Superior temporal gyrus (tissue), 1 donor: ENCODE measurements around the gene UPK2.
"Not testable (repeated sequence)": the region's sequence is repeated elsewhere in the genome, so short reads cannot be mapped to it uniquely, and the experiment has no call there.

Experiments
- DNase-seq: peaks from one replicate; pipeline ENCODE4 v3.0.0-alpha.2; 2016; ENCODE audit errors: extremely low spot score

Gene UPK2

DNA sequence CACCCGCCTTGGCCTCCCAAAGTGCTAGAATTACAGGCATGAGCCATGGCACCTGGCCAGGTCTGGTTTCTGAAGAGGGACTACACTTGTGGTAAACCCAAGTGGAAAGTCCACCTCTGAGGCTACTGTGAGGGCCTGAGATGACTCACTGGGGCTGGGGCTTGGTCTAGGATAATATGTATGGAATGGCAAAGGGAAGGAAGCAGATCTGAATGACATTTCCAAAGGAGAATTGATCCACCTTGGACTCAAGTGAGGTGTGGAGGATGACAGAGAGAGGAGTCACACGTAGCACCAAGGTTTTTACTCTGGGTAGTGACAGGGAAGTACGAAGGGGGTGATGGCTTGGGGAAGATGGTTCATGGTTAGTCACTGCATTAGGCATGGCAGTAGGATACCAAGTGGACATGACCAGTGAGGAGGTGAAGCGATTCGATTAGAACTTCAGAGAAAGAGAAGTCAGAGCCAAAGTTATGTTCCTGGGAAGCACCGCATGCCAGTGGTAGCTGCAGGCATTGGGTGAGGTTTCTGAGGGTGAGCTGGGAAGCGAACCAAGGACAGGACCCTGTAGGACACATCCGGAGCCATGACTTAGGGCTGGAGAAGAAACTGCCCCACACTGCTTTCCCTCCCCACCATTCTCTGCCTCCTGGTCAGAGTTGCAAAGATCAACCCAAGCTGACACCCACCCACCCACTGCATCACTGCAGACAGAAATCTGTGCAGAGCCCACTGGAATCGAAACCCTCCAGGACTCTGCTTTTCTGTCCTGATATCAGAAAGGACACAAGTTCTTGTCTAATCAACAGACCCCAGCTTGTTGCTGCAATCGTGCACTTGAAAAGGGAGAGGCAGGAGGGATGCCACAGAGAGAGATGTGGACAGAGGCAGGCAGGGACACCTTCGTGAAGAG is 17.4 kb upstream of the UPK2 start:
- DNase-seq, result no peak

DNA sequence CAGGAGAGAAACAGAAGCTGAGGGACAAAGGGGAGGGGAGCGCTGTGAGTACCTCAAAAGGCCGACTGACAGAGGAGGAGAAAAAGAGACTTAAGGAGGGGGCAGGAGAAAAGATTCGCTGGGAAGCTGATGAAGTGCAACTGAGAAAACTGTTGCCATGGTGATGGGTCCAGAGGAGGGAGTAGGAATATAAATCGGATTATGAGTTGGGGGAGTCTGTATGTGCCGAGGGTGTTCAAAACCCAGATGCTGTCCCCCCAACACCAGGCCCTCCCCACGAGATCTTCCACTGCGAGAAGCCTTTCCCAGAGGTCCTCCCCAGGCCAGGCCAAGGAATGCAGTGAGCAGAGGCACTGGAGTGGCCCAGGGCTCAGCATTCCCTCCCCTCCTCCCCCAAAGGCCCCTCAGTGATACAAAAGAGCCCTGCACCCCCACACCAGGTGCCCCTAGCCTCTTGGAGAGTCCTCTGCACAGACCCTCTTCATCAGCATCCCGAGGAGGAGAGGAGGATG is 16.6 kb upstream of the UPK2 start:
- DNase-seq, result no peak

DNA sequence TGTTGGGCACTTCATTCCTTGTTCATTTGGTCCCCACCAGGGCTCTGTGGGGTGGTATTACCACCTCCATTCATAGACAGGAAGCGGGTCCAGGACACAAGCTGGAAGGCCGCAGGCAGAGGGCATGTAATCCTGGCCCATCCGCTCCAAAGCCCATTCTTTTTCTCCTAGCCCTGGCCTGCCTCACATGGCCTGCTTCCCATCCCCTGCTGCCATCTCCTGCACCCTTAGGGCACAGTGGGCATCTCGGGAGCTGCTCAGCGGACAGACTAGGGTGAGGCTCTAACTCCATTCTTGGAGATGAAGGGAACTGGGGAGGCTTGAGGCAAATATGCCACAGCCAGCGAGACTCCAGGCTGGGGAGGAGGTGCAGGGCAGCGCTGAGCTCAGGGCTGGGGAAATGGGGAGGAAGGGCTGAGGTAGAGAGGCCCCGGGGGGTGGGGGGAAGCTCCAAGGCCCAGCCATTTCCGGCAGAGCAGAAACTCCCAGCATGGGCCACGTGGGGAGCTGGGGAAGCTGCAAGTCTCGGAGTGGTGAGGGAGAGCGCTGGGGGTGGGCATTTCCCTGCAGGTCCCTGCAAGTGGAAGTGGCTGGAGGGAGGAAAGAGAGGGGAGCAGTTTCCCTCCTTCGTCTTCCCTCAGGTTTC is 16.0 kb upstream of the UPK2 start:
- no peak for DNase-seq

DNA sequence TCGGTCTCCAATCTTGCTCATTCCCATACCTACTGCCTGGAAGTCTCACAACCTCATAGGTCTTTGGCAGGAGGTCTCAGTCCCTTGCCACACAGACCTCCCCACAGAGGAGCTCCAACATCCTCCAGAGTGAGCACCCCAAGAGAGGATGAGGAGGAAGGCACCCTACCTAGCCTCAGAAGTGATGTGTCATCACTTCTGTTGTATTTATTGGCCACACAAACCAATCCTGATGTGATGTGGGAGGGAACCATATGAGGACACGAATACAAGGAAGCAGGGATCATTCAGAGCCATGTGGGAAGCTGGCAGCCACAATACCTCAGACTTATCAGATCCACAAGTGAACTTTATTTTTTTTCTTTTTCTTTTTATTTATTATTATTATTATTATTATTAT is 9.0 kb upstream of the UPK2 start:
- no peak for DNase-seq

DNA sequence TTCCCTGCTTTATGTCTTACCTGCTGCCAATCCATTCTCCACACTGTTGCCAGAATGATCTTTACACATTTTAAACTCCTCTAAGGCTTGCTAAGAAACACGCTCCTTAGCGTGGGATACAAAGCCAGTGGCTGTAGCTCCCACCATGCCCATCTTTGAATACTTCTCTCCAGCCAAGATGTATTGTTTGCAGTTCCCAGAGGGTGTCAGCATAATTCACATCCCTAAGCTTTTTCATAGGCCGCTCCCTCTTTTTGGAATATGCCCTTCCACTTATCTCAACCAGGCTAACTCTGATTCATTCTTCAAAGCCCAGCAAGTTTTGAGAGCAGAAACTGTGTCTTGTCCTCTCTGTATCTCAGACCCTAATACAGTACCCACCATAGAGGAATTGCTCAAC is 8.1 kb upstream of the UPK2 start:
- DNase-seq, result no peak

DNA sequence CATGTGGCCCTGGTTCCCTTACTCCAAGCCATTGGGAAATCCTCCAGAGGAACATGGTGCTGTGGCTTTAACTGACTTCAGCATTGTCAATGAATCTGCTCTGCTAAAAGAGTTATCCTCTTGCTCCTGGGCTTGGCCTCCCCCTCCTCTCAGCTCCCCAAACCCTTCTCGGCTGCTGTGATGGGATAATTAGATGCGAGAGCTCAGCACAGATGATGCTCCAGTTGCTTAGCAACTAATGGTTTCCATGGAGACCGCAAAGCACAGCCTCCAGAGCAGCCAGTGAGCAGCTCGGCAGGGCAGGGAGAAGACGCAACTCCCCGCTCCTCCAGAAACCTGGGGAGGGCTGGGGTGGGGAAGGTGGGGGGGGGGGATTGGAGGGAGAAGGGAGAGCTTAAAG is 2.8 kb upstream of the UPK2 start:
- peak; percentile 90 for DNase-seq

DNA sequence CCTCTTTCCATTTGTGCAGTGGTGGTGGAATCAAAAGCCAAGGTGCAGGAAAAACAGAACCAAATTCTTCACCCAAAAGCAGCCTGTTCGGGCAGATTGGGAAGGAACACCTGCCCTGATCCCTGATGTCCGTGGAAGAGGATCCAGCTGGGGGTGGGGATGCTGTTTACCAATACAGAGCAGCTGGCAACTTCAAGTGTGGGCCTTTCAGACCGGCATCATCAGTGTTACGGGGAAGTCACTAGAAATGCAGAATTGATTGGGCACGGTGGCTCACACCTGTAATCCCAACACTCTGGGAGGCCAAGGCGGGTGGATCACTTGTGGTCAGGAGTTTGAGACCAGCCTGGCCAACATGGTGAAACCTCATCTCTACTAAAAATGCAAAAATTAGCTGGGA is 2.1 kb upstream of the UPK2 start:
- DNase-seq, result not testable (repeated sequence)

DNA sequence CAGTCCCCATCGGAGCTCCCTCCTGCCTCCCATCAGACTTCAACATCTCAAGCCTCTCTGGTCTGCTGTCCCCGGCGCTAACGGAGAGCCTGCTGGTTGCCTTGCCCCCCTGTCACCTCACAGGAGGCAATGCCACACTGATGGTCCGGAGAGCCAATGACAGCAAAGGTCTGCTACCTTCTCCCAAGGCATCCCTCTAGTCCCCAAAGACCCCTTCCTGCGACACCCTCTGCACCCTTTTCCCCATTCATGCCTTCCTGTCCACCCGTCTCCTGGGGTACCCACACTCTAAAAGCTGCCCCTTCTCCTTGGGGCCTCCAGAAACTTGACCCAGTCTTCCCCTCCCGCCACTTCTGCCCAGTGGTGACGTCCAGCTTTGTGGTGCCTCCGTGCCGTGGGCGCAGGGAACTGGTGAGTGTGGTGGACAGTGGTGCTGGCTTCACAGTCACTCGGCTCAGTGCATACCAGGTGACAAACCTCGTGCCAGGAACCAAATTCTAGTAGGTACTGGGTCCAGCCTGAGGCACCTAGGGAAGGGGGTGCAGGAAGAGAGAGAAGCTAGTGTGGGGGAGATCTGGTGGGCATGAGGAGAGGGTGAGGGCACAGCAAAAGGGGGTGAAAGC is 860 bp downstream of the UPK2 start:
- DNase-seq, result no peak

DNA sequence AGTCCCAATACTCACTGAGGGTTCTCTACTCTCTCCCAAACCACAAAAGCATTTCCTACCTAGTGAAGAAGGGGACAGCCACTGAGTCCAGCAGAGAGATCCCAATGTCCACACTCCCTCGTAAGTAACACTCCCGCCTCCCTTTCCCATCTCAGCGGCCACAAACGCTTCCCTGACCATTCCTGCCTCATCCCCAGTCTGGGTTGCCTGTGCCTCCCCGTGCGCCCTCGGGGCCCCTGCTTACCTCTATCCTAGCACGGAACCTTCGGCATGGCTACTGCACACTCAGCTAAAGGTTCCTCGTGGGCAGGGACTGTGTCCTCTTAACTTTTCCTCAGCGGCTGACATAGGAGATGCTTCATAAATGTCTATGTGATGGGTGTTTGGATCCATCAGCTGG is 1.5 kb downstream of the UPK2 start:
- DNase-seq, result no peak

DNA sequence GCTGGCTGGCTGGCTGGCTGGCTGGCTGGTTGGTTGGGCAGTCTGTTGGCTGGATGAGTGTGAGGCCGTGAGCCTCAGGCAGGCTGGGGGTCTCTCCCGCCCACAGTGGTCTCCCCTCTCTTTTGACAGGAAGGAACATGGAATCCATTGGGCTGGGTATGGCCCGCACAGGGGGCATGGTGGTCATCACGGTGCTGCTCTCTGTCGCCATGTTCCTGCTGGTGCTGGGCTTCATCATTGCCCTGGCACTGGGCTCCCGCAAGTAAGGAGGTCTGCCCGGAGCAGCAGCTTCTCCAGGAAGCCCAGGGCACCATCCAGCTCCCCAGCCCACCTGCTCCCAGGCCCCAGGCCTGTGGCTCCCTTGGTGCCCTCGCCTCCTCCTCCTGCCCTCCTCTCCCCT is 1.9 kb downstream of the UPK2 start:
- DNase-seq, result no peak

DNA sequence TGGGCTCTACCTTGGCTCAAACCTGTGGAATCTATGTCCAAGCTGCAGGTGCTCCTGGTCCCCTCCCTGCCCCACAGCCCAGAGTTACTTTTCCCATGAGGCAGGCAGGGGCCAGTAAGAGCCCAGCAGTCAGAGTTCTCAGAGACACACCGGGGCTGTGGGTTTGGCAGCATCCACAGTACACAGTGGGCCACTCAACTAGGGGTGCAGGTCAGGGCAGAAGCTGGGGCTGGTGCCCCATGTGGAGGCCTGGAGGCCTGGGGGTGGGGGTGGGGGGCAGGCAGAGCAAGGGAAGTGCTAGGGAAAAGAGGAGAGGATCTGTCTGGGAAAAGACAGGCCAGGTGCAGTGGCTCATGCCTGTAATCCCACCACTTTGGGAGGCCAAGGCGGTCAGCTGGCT is 2.5 kb downstream of the UPK2 start:
- no peak for DNase-seq

DNA sequence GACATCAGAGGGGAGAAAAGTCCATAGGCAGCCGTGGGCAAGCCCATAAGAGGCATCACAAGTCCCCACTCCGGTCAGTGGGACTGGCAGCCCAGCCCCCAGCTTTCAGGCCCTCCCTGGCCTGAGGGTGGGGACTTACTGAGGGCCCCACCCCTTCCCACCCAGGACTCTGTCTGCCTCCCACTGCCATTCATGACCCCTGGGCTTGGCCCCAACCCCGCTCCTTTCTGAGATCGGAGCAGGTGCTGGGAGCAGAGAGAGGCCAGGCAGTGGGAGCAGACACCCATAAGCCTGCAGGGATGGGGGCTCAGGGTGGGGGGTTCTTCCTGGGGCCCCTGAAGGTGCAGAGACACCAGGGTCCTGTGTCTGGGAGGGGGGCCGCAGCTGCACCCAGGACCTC is 5.1 kb downstream of the UPK2 start:
- no peak for DNase-seq

DNA sequence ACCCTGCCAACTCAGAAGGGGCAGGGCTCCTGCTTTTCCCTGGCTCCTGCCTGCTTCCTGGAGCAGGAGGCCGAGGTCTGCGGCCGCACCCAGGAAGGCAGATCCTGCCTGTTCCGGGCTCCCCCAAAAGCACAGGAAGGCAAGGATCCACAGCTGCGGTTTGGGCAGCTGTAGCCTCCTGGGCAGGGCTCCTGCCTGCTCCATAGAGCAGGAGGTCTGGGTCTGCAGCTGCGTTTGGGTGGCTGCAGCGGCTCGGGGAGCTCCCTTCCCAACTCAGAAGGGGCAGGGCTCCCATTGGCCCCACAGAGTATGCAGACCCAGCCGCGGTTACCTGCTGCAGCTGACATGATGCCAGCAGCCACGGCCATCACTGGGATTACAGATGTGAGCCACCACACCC is 5.5 kb downstream of the UPK2 start:
- DNase-seq, result no peak

DNA sequence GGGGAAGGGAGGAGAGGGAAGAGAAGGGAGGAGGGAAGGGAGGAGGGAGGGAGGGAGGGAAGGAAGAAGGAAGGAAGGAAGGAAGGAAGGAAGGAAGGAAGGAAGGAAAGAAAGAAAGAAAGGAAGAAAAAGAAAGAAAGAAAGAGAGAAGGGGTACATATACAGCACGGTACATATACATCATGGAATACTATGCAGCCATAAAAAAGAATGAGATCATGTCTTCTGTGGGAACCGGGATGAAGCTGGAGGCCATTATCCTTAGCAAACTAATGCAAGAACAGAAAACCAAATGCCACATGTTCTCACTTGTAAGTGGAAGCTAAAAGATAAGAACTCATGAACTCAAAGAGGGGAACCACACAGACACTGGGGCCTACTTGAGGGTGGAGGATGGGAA is 13.4 kb downstream of the UPK2 start:
- DNase-seq, result not testable (repeated sequence)

DNA sequence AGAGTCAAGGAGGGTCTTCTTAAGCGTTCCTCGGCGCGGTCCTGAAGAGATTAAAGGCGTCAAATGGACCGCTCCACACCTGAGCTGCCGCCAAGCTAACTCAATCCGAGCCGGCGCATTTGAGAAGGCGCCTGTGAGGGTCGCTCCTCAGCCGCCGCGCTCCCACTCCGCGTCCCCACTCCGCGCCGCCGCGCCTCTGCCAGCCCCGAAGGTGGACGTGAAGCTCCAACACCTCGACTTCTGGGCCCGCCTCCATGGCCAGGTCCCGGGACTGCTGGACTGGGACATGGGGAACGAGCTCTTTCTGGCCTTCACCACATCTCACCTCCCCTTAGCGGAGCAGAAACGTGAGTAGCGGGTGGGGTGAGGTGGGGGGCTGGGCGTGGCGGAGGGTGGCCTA is 15.5 kb downstream of the UPK2 start, which contains the start of gene FOXR1:
Gene FOXR1, plus strand, starts transcription at position 116 of the 400 bp plus-strand sequence. Its CDS starts 171 bp downstream, at position 287.
- no peak for DNase-seq

DNA sequence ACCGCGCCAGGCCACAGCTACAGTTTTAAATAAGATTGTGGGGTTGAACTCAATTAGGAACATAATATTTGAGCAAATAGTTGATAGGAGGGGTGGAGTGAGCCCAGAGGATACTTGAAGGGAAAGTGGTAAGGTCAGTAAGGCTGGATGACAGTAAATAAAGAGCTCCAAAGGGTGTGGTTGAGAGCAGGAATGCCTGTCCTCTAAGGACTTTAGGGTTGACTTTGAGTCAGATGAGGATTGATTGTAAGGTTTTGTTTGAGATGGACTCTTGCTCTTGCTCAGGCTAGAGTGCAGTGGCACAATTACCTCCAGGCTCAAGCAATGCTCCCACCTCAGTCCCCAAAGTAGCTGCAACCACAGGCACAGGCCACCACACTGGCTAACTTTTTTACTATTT is 17.9 kb downstream of the UPK2 start:
- DNase-seq, result no peak

DNA sequence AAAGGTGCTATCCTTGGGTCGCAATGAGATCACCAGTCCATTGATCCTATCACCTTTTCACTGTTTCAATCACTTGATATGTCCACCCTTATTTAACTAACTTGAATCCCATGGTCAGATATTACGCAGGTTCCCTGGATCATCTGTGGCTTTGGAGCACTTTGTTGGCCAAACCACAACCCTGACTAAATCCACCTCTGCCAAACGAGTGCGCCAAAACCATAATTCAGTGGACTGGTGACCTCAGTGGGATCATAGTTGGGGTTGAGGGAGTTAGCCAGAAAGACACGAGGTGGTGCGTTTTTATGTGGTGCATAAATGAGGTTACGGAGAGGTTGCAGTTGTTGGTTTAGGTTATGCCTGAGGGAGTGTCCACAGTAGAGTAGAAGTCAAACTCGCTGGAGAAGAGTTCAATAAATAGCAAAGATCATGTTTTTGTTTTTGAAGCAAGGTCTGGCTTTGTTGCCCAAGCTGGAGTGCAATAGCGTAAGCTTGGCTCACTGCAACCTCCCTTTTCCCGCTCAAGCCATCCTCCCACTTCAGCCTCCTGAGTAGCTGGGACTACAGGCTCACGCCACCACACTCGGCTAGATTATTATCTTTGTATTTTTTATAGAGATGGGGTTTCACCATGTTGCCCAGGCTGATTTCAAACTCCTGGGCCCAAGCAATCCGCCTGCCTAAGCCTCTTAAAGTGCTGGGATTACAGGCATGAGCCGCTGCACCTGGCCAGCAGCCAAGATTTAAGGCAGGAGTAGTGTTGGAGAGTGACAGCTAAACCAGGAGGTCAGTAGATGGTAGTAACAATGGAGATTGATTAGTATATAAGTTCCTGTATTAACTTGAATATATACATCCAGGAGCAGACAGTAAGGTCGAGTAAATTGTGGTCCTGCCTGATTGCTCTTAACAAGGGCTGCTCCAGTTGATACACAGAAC is 19.9 kb downstream of the UPK2 start:
- no peak for DNase-seq

DNA sequence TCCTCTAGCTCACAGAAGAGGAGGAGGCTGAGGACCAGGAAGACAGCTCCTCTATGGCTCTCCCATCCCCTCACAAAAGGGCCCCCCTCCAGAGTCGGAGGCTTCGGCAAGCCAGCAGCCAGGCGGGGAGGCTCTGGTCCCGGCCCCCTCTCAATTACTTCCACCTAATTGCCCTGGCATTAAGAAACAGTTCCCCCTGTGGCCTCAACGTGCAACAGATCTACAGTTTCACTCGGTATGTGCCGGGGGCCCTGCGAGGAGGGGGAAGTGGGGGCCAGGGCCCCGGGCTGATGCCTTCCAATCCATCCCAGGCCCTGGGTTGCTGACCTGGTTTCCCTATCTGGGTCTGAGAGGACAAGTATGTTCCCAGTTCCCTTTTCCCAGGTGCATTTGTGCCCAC is 23.3 kb downstream of the UPK2 start:
- DNase-seq, result no peak

DNA sequence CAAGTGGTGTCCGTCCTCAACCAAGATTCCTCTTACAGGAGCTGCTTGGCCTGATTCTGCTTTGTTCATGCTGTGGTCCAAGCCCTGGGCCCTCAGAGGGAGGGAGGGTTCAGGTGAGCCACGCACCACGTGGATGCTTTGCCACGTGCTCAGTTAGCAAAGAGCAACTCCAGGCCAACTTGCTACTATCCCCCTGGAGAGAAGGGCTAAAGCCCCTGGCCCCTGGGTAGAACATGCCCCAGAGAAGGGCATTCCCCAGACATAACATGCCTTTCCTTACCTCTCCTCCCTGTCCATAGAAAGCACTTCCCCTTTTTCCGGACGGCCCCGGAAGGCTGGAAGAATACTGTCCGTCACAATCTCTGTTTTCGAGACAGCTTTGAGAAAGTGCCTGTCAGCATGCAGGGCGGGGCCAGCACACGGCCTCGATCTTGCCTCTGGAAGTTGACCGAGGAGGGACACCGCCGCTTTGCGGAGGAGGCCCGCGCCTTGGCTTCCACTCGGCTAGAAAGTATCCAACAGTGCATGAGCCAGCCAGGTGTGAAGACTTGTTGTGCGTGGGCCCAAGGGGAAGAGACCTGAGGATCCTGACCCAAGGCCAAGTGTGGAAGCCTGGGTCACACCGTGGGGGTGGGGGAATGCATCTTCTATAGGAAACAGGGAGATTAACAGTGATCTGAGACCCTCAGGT is 24.2 kb downstream of the UPK2 start:
- DNase-seq, result no peak

DNA sequence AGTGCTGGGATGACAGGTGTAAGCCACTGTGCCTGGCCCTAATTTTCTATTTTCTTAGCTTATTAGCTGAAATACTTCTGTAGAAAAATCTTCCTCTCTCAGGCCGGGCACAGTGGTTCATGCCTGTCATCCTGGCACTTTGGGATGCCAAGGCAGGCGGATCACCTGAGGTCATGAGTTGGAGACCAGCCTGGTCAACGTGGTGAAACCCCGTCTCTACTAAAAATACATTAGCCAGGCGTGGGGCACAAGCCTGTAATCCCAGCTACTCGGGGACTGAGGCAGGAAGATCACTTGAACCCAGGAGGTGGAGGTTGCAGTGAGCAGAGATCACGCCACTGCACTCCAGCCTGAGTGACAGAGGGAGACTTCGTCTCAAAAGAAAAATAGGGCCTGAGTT is 28.2 kb downstream of the UPK2 start:
- DNase-seq, result not testable (repeated sequence)

DNA sequence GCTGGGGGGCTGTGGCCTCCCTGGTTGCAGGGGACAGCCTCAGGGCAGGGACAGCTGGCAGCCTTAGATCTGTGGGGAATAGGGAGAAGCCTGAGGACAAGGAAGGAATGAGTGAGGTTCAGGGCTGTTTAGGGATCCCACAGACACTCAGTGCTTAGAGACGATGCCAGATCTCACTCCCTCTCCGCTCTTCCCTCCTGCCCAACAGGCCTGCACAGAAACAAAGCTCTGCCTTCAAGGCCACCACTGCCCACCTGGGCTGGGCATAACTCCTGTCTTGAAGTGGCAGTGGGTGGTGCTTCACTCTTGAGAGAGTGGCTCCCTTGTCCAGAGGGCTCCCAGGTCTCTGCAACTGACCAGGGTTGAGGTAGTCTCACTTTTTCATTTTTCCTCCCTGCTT is 28.7 kb downstream of the UPK2 start:
- DNase-seq, result no peak
